NCI-H2107 treated with DMSO at 0.1 percent for 48 hours (cell line): ENCODE data around the gene TMEM79.
"Not testable (repeated sequence)": the region's sequence is repeated elsewhere in the genome, so short reads cannot be mapped to it uniquely, and the experiment has no call there.

Experiments used
- DNase-seq: peaks from one replicate; lab custom pipeline; 2025; ENCODE audit not compliant: unreplicated experiment; lab: John Stamatoyannopoulos, UW

Gene TMEM79

DNA sequence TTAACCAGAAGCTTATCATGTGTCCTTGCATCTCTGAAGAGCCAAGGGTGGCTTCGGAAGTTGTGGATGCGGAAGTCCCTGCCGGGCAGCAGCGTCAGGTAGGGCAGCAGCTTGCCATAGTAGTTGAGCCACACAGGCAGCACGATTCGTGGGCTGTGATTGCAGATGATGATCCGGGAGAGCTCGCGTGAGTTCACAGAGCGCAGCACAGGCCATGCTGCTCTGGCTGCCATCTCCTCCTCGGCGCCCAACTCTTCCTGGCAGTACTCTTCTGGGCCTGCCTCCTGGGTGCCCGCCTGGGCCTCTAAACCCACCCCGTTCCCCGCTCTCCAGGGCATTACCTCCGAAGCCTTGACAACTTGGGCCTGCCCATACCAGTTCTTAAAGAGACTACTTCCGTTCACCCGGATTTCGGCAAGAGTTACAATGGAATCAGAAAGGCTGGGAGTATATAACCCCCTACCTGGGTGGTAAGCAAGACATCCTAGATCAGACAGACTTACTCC is 14.8 kb downstream of the TMEM79 start, which contains the start of gene VHLL:
Gene VHLL (minus strand): TSS at position 456 of the 506 bp plus-strand sequence. CDS start 118 bp downstream, at position 338.
- DNase-seq, result no peak

DNA sequence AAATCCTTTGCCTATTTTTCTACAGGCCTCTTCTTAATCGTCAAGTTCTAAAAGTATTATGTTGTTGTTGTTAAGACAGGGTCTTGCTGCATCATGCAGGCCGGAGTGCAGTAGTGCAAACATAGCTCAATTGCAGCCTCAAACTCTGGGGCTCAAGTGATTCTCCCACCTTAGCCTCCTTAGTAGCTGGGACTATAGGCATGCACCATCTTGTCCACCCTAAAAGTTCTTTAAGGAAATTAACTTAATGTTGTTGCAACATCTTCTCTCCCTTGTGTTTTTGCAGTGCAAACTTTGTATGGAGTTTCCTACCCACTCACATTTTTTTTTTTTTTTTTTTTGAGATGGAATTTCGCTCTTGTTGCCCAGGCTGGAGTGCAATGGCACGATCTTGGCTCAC is 19.1 kb downstream of the TMEM79 start:
- no peak for DNase-seq

DNA sequence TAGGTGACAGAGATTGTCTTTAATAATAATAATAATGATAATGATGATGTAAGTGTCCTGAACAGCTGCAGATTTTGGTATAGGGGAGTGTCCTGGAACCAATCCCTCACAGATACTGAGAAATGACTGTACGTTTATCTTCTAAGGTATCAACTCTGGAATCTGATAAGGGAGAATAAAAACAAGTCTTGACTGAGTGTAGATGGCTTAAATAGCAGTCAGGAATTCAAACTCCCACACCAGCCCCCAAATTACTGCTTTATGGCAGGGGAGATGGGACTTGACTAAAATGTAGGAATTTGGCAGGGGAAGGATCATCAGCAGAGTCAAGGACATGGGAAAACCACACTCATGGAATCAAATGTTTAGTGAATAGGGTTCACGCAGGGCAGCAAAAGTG is 21.1 kb downstream of the TMEM79 start:
- DNase-seq, result no peak

DNA sequence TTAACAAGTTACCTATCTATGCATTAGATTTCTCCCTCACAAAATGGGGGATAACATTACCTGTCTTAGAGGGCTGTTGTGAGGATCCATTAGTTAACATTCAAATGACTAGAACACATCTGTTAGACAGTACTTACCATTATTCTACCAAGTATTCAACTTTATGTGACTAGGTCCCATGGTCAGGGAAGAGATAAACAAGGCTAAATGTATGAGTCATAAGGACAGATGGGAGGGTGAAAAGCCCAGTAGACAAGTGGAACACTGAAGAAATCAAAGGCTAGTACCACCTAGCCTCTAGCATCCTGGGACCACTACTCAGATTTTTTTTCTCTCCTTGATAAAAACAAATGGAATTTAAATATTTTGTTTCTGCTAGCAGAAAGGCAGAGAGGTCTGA is 24.0 kb downstream of the TMEM79 start:
- no peak for DNase-seq

DNA sequence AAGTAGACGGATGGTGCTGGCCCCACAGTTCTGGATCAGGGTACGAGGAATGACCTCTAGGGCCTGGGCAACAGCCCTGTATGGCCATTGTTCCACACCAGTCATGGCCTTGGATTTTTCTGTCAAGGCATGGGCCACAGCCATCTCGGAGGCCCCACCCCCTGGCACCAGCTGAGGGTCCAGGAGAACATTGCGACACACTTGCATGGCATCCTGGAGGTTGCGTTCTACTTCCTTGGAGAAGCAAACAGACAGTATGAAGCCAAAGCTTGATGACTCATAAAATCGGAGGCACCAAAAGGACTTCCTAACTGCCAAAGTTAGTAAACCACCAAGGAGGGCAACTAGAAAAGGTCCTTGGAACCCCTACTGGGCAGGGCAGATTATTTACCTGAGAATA is 26.8 kb downstream of the TMEM79 start:
- DNase-seq, result no peak

DNA sequence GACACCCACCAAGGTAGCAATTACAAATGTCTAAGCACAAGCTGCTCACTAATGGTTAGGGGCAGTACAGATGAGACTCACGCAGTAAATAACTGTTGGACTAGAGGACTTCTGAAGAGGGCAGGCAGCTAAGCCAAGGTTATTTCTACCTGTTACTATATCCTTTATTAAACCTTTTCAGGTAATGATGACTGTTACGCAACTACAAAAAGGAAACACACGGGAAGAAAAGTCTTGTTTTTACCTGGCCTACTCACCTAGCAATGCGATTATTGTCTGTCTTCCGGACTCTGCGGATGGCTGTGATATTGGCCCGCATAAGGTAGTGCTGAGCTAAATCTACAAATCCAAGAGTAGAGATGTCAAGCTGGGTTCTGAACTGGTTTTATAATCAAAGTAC is 32.8 kb downstream of the TMEM79 start:
- no peak for DNase-seq

DNA sequence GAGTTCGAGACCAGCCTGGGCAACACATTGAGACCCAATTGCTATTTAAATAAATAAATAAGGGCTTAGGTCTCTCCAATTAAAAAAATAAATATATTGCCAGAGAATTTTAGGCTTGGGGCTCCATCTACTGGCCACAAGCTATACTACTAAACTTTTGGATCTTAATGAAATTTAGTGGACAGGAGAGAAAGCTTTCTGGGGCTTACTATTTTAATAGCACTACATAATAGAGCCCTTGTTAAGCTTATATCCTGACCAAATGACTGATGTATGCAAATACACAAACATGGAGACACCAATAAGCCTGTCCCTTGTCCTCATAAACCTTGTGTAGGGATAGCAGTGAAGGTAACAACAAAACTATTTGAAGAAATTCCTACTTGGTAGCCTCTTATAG is 35.5 kb downstream of the TMEM79 start:
- no peak for DNase-seq

DNA sequence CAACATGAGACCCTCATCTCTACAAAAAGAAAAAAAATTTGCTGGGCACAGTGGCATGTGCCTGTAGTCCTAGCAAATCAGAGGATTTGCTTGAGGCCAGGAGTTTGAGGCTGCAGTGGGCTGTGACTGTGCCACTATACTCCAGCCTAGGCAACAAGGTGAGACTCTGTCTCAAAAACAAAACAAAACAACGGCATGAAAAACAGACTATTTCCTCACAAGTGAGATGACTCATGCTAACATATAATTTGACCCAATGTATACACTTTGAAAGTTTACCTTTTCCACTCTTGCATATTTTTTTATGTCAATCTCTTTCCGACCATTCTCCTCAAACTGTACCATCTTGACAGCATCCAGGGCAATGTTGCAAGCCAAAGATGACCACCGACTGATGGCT is 36.4 kb downstream of the TMEM79 start:
- no peak for DNase-seq

DNA sequence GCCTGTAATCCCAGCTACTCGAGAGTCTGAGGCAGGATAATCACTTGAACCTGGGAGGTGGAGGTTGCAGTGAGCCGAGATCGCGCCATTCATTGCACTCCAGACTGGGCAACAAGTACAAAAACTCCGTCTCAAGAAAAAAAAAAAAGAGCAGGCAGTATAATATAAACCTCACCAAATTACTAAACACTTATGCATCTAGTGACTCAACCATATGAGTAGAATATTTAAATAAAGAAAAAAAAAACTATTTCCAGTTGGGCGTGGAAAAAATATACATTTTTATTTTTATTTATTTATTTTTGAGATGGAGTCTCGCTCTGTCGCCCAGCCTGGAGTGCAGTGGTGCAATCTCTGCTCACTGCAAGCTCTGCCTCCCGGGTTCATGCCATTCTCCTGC is 39.1 kb downstream of the TMEM79 start:
- not testable (repeated sequence) for DNase-seq

DNA sequence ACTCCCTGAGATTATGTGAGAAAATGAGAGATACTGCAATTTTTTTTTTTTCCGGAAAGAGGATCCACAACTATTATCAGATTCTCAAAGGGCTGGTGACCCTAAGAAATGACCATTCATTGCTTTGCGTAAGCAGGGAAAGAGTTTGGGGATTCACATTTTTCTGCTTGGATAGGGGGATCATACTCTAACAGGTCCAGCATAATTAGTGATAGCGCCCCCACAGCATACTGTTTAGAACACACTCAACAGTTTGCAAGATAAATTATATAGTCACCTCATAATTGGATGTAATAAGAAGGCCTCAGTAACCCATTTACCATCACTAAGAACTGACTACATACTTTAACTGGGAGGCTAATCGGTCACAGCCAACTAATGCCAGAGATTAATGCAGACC is 52.1 kb downstream of the TMEM79 start:
- DNase-seq, result no peak

DNA sequence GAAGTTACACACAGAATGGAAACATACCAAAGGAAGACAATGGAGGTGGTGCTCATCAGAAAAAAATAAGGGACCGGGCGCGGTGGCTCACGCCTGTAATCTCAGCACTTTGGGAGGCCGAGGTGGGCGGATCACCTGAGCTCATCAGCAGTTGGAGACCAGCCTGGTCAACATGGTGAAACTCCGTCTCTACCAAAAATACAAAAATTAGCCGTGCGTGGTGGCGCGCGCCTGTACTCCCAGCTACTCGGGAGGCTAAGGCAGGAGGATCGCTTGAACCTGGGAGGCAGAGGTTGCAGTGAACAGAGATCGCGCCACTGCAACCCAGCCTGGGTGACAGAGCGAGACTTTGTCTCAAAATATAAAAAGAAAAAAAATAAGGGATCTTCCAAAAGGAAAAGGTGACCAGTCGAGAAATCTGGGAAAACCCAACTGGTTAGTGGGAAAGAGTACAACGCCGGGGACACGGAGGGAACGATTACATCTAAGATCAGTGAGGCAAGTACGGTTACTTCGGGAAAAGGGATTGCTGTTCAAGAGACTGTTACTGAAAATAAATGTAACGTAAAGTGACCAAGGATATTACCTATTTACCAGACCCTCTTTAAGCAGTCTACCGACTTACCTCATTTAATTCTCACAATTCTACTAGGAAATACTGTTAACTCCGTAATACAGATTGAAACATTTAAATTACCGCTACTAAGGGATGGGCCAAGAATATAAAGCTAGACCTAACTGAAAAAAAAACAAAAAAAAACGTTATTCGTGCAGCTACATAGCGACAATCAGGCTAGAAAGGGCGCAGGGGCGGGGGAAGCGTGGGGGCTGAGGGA is 53.1 kb downstream of the TMEM79 start:
- DNase-seq, result no peak

DNA sequence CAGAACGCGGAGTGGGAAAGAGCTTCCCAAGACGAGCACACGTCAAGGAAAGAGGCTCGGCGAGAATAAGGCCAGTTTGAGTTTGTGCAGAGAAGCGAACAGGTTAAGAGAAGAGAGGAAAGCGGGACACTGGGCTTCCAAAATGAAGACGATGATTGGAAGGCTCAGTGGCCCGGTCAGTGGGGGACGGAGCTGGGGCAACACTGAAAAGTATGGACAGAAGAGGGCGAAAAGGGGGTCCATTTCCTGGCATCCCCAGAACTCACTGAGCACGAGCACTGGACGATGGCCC is 53.7 kb downstream of the TMEM79 start:
- no peak for DNase-seq

DNA sequence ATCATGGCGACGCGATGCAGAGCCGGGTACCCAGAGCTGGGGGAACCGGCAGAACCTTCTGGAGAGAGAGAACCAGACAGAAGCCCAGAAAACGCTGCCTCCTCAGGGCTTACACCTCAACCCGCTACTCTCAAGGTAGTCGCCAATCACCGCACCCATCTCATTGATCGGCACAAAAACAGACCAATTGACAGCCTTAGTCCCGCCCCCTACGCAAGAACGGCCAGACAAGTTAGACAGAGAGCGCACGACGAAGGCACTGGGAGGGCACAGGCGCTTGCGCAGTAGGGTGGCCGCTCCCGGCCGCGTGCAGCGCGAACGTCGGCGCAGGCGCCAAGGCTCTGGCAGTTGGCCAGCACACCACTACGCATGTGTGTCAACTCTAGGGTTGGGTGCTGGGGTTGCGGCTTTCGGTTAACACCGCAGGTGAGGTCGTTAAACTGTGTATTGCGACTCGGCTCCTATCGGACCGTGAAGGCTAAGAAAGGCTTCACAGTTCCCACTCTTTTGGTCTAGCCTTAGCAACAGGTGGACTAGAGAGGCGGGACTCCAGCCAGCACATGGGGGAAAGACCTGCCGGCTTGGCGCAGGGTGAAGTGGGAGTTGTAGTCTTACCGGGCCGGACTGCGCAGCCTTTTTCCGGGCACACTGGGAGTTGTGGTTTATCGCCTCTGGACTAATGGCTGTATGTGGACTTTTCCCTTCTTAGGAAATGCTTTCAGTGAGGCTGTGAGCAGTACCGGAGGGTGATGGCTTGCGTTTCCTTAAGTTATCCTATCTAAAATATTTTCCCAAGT is 54.3 kb downstream of the TMEM79 start, which contains the start of the genes CCT3 and TSACC:
Gene CCT3 (minus strand): TSS at position 113 of the 797 bp plus-strand sequence. CDS start 108 bp downstream, at position 5.
Gene TSACC (plus strand): TSS at position 347 of the 797 bp plus-strand sequence. CDS start 1,232 bp downstream, outside the sequence.
- DNase-seq, result peak; percentile 99
